GM12878 (cell line): ENCODE measurements around the gene NR2F2. TPM values are rescaled to one million over a fixed set of nuclear protein-coding genes. Genes with fewer than 3 reads are reported as not detected.
A peak's percentile ranks its signal among the peaks of the same experiment; 100 is the strongest.

Experiments
- ATAC-seq: fragments of 200-7000 bp; cut with Tn5 transposase; 3 replicates; pipeline ENCODE4 v1.9.1; 2020; ENCODE audit warnings: mild to moderate bottlenecking, moderate library complexity
- BruUV-seq: library from RNA; stranded (reverse); fragments of 400-500 nt; replicated peaks from 2 replicates; lab custom pipeline; 2021; lab: Mats Ljungman, UMichigan
- CTCF ChIA-PET: fragments of 300-600 bp; sonication (Branson Sonifier 250); formaldehyde crosslinking; extraction: SDS; loops from one replicate; lab custom pipeline; 2021; ENCODE audit warnings: inconsistent platforms; lab: Yijun Ruan, JAX
- POLR2A ChIA-PET: fragments of 350-600 bp; formaldehyde crosslinking; extraction: SDS; loops from one replicate; lab custom pipeline; 2021; ENCODE audit warnings: inconsistent platforms; lab: Charles Lee
- RAD21 ChIA-PET: fragments of 300-600 bp; sonication (Branson Sonifier 250); formaldehyde crosslinking; loops from one replicate; lab custom pipeline; 2023; ENCODE audit warnings: antibody characterized with exemption; ENCODE audit not compliant: unreplicated experiment; lab: Charles Lee
- SMC1A ChIA-PET: fragments of 300-600 bp; sonication (Branson Sonifier 250); formaldehyde crosslinking; loops from one replicate; lab custom pipeline; 2023; ENCODE audit not compliant: unreplicated experiment, uncharacterized antibody; lab: Charles Lee
- DNase-seq: peaks from one replicate; pipeline ENCODE4 v3.0.0-alpha.2; 2011; ENCODE audit warnings: low read depth, low spot score
- FAIRE-seq: peaks from 3 replicates; lab custom pipeline; 2011; peaks lifted over from hg19 to GRCh38; lab: Jason Lieb, UNC
- H2AFZ ChIP-seq: 2 replicates; pipeline ENCODE4 v1.6.0; 2011; ENCODE audit warnings: low read depth, low read length, control low read depth; ENCODE audit not compliant: control insufficient read depth
- H3K27ac ChIP-seq: 2 replicates; pipeline ENCODE4 v1.5.1; 2011; ENCODE audit warnings: control low read depth; ENCODE audit not compliant: control insufficient read depth, insufficient read depth
- H3K27me3 ChIP-seq, 2 experiments: replicated peaks in 1 of 2; 2 replicates each; pipeline versions ENCODE4 v1.6.0 to v1.6.1; 2011; ENCODE audit warnings: low read length in 1 of 2; ENCODE audit not compliant: control insufficient read depth in 2 of 2, insufficient read depth in 2 of 2
- H3K36me3 ChIP-seq, 2 experiments: 2 replicates each; pipeline ENCODE4 v1.5.1; 2011; ENCODE audit warnings: low read length in 1 of 2; ENCODE audit not compliant: control insufficient read depth in 2 of 2, insufficient read depth in 2 of 2
- H3K4me1 ChIP-seq: 2 replicates; pipeline ENCODE4 v1.6.1; 2011; ENCODE audit warnings: mild to moderate bottlenecking, low read length, moderate library complexity, mixed read lengths; ENCODE audit not compliant: control insufficient read depth, insufficient read depth
- H3K4me2 ChIP-seq: 2 replicates; pipeline ENCODE4 v1.6.0; 2011; ENCODE audit warnings: control low read depth; ENCODE audit not compliant: control insufficient read depth, insufficient read depth
- H3K4me3 ChIP-seq: fragments of 200-600 bp; sonication (generic); 2 replicates; pipeline ENCODE4 v1.5.1; 2016
- H3K79me2 ChIP-seq: 2 replicates; pipeline ENCODE4 v1.6.0; 2011; ENCODE audit warnings: low read length; ENCODE audit not compliant: control insufficient read depth, insufficient read depth
- H3K9ac ChIP-seq: 2 replicates; pipeline ENCODE4 v1.8.0; 2011; ENCODE audit warnings: low read length, control low read depth, mixed read lengths; ENCODE audit not compliant: control insufficient read depth, insufficient read depth
- H3K9me3 ChIP-seq: replicated peaks from 3 replicates; pipeline ENCODE4 v1.5.1; 2011; ENCODE audit warnings: mild to moderate bottlenecking, low read length; ENCODE audit not compliant: control insufficient read depth, insufficient read depth
- H4K20me1 ChIP-seq: 2 replicates; pipeline ENCODE4 v1.6.0; 2011; ENCODE audit not compliant: control insufficient read depth, insufficient read depth
- DPF2 ChIP-seq: fragments of 450-650 bp; IDR thresholded peaks from 2 replicates; pipeline ENCODE4 v1.6.1; 2017; ENCODE audit warnings: mild to moderate bottlenecking
- MTA3 ChIP-seq: IDR thresholded peaks from 2 replicates; pipeline ENCODE4 v1.6.1; 2012; ENCODE audit warnings: low read length, inconsistent platforms, borderline replicate concordance
- PAX5 ChIP-seq: IDR thresholded peaks from 2 replicates; pipeline ENCODE4 v1.6.1; 2011; ENCODE audit warnings: low read depth, low read length, borderline replicate concordance
- SUZ12 ChIP-seq: fragments of 200-600 bp; sonication (generic); IDR thresholded peaks from one replicate; pipeline ENCODE4 v1.6.1; 2018; ENCODE audit warnings: antibody characterized with exemption, mild to moderate bottlenecking; ENCODE audit not compliant: unreplicated experiment
- WGBS: methylation state at CpG from one replicate; pipeline ENCODE4 v1.1.6; 2016; ENCODE audit warnings: low lambda C conversion rate; ENCODE audit not compliant: insufficient replicate concordance, insufficient coverage; ENCODE audit errors: missing lambda C conversion rate; 5-methylcytosine and 5-hydroxymethylcytosine counted together
- in situ Hi-C: fragments of 300-500 bp; cut with MboI; formaldehyde crosslinking; loops from 9 replicates; pipeline ENCODE4 v1.14.3; 2018; ENCODE audit warnings: mixed read lengths
- intact Hi-C: fragments of 100-400 bp; cut with micrococcal nuclease; formaldehyde crosslinking; loops from one replicate; pipeline ENCODE4 v1.14.2; 2022; ENCODE audit not compliant: unreplicated experiment
- polyA plus RNA-seq, 11 experiments: library from polyadenylated mRNA; depleted of rRNA in 4 of 11; unstranded in 6 of 11; stranded (reverse) in 5 of 11; fragments of >200 nt; fragmentation: Nextera tagmentation in 4 of 11; fragmentation: Illumina TruSeq in 1 of 11; extraction: Ambion mirVana in 4 of 11; extraction: Trizol in 1 of 11; gene quantifications; 1 replicate in 1 of 11; 2 replicates in 10 of 11; pipeline versions ENCODE4 v1.2.1 to v1.2.3, GENCODE V29; 2011 to 2016; ENCODE audit warnings: inconsistent platforms in 2 of 11, missing spikeins in 2 of 11, low read depth in 1 of 11
- total RNA-seq, 4 experiments: library from RNA; depleted of rRNA in 3 of 4; stranded (reverse); fragments of >200 nt in 3 of 4; fragmentation: Illumina TruSeq in 1 of 4; extraction: Trizol in 1 of 4; gene quantifications; 2 replicates each; pipeline versions ENCODE4 v1.2.1 to v1.2.3, GENCODE V29; 2013 to 2021
- TF ChIP-seq, protein P1 (sequence below), 3 experiments: IDR thresholded peaks in 2 of 3; conservative IDR thresholded peaks in 1 of 3; 2 replicates each; pipeline ENCODE4 v1.5.1; 2011; ENCODE audit warnings: low read depth in 3 of 3, low read length in 3 of 3, mild to moderate bottlenecking in 3 of 3, control low read depth in 2 of 3, moderate library complexity in 2 of 3, inconsistent platforms in 1 of 3, mixed read lengths in 1 of 3; ENCODE audit not compliant: control insufficient read depth in 2 of 3, insufficient read depth in 1 of 3; ENCODE audit errors: extremely low read depth in 1 of 3
- TF ChIP-seq, protein P2 (sequence below): fragments of 450-650 bp; IDR thresholded peaks from 2 replicates; pipeline ENCODE4 v1.6.1; 2017; ENCODE audit warnings: low read depth, mild to moderate bottlenecking, moderate library complexity
- TF ChIP-seq, protein P3 (sequence below): fragments of 450-650 bp; IDR thresholded peaks from 2 replicates; pipeline ENCODE4 v1.6.1; 2017; ENCODE audit warnings: antibody characterized with exemption, mild to moderate bottlenecking, moderate library complexity

Gene NR2F2
- total and polyA plus RNA-seq, 10 of the 15 experiments (the other 5 are each of a cell fraction or from before 2014, with no cell fraction given): 1.1 to 10.1 (median 3.2) TPM

DNA sequence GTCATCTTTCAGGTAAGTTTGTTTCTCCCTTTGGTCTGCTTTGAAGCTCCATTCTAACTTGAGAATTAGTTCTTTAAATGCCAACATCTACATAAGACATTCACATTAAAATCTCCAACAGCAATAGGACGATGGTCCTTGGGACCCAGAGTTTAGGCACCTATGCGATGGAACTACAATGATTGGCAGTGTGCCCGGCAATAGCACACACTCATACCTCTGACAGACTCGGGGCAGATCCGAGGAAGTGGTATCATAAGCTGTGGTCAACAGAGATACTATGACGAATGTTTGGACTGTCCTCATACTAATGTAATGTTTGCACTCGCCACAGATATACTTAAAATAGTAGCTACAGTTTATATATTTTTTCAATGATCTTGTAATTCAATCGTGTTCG lies 34.2 kb upstream of the NR2F2 start:
- in situ Hi-C loops: no loop called here
- H3K36me3 ChIP-seq: no peaks in the 10 kb centered on the region
- H3K4me3 ChIP-seq: no peak overlapping the region
- no peak overlapping the region for H3K9ac ChIP-seq
- DNase-seq (no peak), ATAC-seq (0 out of 3 replicates have a peak, but pooled peaks have one; percentile 28), FAIRE-seq (no peak)
- no peaks in the 10 kb centered on the region for H3K79me2 ChIP-seq
- H3K4me2 ChIP-seq: no peak overlapping the region
- H3K27me3 ChIP-seq: no peaks in the 10 kb centered on the region
- TF ChIP-seq, protein P1, sequence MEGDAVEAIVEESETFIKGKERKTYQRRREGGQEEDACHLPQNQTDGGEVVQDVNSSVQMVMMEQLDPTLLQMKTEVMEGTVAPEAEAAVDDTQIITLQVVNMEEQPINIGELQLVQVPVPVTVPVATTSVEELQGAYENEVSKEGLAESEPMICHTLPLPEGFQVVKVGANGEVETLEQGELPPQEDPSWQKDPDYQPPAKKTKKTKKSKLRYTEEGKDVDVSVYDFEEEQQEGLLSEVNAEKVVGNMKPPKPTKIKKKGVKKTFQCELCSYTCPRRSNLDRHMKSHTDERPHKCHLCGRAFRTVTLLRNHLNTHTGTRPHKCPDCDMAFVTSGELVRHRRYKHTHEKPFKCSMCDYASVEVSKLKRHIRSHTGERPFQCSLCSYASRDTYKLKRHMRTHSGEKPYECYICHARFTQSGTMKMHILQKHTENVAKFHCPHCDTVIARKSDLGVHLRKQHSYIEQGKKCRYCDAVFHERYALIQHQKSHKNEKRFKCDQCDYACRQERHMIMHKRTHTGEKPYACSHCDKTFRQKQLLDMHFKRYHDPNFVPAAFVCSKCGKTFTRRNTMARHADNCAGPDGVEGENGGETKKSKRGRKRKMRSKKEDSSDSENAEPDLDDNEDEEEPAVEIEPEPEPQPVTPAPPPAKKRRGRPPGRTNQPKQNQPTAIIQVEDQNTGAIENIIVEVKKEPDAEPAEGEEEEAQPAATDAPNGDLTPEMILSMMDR (IDR thresholded peaks at IDR 0.05 in 2 of 3, conservative IDR thresholded peaks at IDR 0.05 in 1 of 3; ENCODE audit: control insufficient read depth in 2 of 3, extremely low read depth in 1 of 3, insufficient read depth in 1 of 3, low read depth in 3 of 3, low read length in 3 of 3): no peak
- TF ChIP-seq DPF2 (no peak), MTA3 (no peak), SUZ12 (no peak), PAX5 (no peak)
- TF ChIP-seq, protein P2, sequence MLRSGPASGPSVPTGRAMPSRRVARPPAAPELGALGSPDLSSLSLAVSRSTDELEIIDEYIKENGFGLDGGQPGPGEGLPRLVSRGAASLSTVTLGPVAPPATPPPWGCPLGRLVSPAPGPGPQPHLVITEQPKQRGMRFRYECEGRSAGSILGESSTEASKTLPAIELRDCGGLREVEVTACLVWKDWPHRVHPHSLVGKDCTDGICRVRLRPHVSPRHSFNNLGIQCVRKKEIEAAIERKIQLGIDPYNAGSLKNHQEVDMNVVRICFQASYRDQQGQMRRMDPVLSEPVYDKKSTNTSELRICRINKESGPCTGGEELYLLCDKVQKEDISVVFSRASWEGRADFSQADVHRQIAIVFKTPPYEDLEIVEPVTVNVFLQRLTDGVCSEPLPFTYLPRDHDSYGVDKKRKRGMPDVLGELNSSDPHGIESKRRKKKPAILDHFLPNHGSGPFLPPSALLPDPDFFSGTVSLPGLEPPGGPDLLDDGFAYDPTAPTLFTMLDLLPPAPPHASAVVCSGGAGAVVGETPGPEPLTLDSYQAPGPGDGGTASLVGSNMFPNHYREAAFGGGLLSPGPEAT: no peak
- TF ChIP-seq, protein P3, sequence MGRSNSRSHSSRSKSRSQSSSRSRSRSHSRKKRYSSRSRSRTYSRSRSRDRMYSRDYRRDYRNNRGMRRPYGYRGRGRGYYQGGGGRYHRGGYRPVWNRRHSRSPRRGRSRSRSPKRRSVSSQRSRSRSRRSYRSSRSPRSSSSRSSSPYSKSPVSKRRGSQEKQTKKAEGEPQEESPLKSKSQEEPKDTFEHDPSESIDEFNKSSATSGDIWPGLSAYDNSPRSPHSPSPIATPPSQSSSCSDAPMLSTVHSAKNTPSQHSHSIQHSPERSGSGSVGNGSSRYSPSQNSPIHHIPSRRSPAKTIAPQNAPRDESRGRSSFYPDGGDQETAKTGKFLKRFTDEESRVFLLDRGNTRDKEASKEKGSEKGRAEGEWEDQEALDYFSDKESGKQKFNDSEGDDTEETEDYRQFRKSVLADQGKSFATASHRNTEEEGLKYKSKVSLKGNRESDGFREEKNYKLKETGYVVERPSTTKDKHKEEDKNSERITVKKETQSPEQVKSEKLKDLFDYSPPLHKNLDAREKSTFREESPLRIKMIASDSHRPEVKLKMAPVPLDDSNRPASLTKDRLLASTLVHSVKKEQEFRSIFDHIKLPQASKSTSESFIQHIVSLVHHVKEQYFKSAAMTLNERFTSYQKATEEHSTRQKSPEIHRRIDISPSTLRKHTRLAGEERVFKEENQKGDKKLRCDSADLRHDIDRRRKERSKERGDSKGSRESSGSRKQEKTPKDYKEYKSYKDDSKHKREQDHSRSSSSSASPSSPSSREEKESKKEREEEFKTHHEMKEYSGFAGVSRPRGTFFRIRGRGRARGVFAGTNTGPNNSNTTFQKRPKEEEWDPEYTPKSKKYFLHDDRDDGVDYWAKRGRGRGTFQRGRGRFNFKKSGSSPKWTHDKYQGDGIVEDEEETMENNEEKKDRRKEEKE: no peak
- H4K20me1 ChIP-seq: no peaks in the 10 kb centered on the region
- 44% methylated on average over 9 of the region's 9 CpGs for WGBS
- H3K4me1 ChIP-seq: no peaks in the 10 kb centered on the region
- ChIA-PET POLR2A (no interaction called here), CTCF (interaction anchor here (0.6 to 0.8 kb wide), 3 partner anchors 9 to 814 kb away, joined by 3 to 4 read pairs (median 3); no protein-coding TSS in a partner anchor), SMC1A (interaction anchor here (1.1 to 2.2 kb wide), 3 partner anchors 14 to 112 kb away, joined by 3 to 6 read pairs (median 5); no protein-coding TSS in a partner anchor), RAD21 (no interaction called here)
- no peak overlapping the region for H2AFZ ChIP-seq
- intact Hi-C loops: no loop called here
- no peaks in the 10 kb centered on the region; the same call in 2 of the 3 replicates for H3K9me3 ChIP-seq
- no peak overlapping the region for H3K27ac ChIP-seq
- no TSS peak for BruUV-seq
